ENCODE data around the gene BAZ1B. TPM values are rescaled to one million over a fixed set of nuclear protein-coding genes. Genes with fewer than 3 reads are reported as not detected.
"Not testable (repeated sequence)": the region's sequence is repeated elsewhere in the genome, so short reads cannot be mapped to it uniquely, and the experiment has no call there.

BAZ1B gene
- total RNA-seq, 1 experiment from 2014 or later: 127 TPM

GRCh38 chr7:73404860-73405259, 117.2 kb downstream of the BAZ1B start:
- H3K27me3 ChIP-seq (replicated peaks; ENCODE audit: insufficient read depth, low read depth, low read length, poor library complexity); POLR2A ChIA-PET (ENCODE audit: low non-redundant PET); H3K4me1 ChIP-seq (ENCODE audit: insufficient read depth, low read length, poor library complexity, severe bottlenecking); H3K9me3 ChIP-seq (ENCODE audit: low read depth, low read length, poor library complexity, severe bottlenecking); intact Hi-C loops (cut with micrococcal nuclease; ENCODE audit: unreplicated experiment); H3K27ac ChIP-seq (ENCODE audit: low read depth, low read length, poor library complexity, severe bottlenecking); H3K36me3 ChIP-seq (ENCODE audit: insufficient read depth, low read length, poor library complexity, severe bottlenecking); H3K4me3 ChIP-seq (ENCODE audit: low read depth, low read length, poor library complexity, severe bottlenecking); BruUV-seq (replicated peaks); CTCF ChIA-PET; DNase-seq (ENCODE audit: low spot score): not testable (repeated sequence)

- DNase-seq (ENCODE audit: low spot score); H3K36me3 ChIP-seq (ENCODE audit: insufficient read depth, low read length, poor library complexity, severe bottlenecking); H3K4me1 ChIP-seq (ENCODE audit: insufficient read depth, low read length, poor library complexity, severe bottlenecking); H3K27ac ChIP-seq (ENCODE audit: low read depth, low read length, poor library complexity, severe bottlenecking); H3K27me3 ChIP-seq (replicated peaks; ENCODE audit: insufficient read depth, low read depth, low read length, poor library complexity); H3K9me3 ChIP-seq (ENCODE audit: low read depth, low read length, poor library complexity, severe bottlenecking); CTCF ChIA-PET; H3K4me3 ChIP-seq (ENCODE audit: low read depth, low read length, poor library complexity, severe bottlenecking); BruUV-seq (replicated peaks); intact Hi-C loops (cut with micrococcal nuclease; ENCODE audit: unreplicated experiment): not testable (repeated sequence)
- POLR2A ChIA-PET (ENCODE audit: low non-redundant PET): interaction anchor here (0.7 kb wide), 1 partner anchor 9 kb away, joined by 5 read pairs; no protein-coding TSS in a partner anchor
Measured at GRCh38 chr7:73399185-73400050, 122.7 kb downstream of the BAZ1B start.

DNA sequence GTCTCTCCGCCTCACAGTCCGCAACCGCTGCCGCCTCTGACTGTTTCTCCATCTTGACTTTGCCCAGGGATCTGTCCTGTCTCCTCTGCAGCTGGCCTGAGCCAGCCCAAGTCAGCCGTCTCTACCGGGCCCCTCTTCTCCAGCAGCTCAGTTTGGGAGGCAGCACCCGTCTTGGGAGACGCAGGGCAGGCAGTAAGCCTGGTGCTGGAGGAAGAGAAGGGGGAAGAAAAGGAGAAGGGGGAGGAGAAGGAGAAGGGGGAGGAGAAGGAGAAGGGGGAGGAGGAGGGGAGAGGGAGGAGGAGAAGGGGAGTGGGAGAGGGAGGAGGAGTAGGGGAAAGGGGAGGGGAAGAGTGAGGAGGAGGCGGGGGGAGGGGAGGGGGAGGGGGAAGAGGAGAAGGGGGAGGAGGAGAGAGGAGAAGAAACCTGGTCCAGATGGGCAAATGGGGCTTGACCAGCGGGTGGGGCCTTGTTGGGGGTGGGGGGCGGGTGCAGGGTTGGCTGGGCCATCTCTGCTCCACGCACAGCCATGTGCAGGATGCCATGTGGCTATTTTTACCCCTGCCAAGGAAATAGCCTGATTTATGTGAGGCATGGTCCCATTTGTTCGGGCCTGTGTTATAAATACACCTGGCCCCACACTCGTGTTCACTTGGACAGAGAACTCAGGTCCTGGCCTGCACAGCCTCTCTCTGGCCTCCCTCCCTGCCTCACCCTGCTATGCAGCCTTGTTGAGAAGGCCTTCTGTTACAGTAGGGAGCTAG, 124.4 kb downstream of the BAZ1B start:
- Histone ChIP-seq H3K9me3 (ENCODE audit: low read depth, low read length, poor library complexity, severe bottlenecking) (no peaks in the 10 kb centered on the region), H3K27me3 (replicated peaks; ENCODE audit: insufficient read depth, low read depth, low read length, poor library complexity) (no peaks in the 10 kb centered on the region), H3K4me3 (ENCODE audit: low read depth, low read length, poor library complexity, severe bottlenecking) (no peak overlapping the region), H3K4me1 (ENCODE audit: insufficient read depth, low read length, poor library complexity, severe bottlenecking) (no peaks in the 10 kb centered on the region), H3K27ac (ENCODE audit: low read depth, low read length, poor library complexity, severe bottlenecking) (no peak overlapping the region), H3K36me3 (ENCODE audit: insufficient read depth, low read length, poor library complexity, severe bottlenecking) (no peaks in the 10 kb centered on the region)
- POLR2A ChIA-PET (ENCODE audit: low non-redundant PET): no interaction called here
- TF ChIP-seq EZH2 (IDR thresholded peaks at IDR 0.05; ENCODE audit: borderline replicate concordance, low read depth, low read length, poor library complexity, severe bottlenecking) (no peak), CTCF (conservative IDR thresholded peaks at IDR 0.05; ENCODE audit: low read depth, low read length) (no peak)
- intact Hi-C loops (cut with micrococcal nuclease; ENCODE audit: unreplicated experiment): no loop called here
- BruUV-seq (replicated peaks): no TSS peak
- CTCF ChIA-PET: no interaction called here
- no peak for DNase-seq (ENCODE audit: low spot score)

GRCh38 chr7:73395538-73396503, 126.3 kb downstream of the BAZ1B start:
- no peak overlapping the region for H3K27ac ChIP-seq (ENCODE audit: low read depth, low read length, poor library complexity, severe bottlenecking)
- no peaks in the 10 kb centered on the region for H3K27me3 ChIP-seq (replicated peaks; ENCODE audit: insufficient read depth, low read depth, low read length, poor library complexity)
- TF ChIP-seq EZH2 (IDR thresholded peaks at IDR 0.05; ENCODE audit: borderline replicate concordance, low read depth, low read length, poor library complexity, severe bottlenecking) (no peak), CTCF (conservative IDR thresholded peaks at IDR 0.05; ENCODE audit: low read depth, low read length) (no peak)
- H3K4me3 ChIP-seq (ENCODE audit: low read depth, low read length, poor library complexity, severe bottlenecking): no peak overlapping the region
- ChIA-PET POLR2A (ENCODE audit: low non-redundant PET) (no interaction called here), CTCF (no interaction called here)
- intact Hi-C loops (cut with micrococcal nuclease; ENCODE audit: unreplicated experiment): no loop called here
- H3K36me3 ChIP-seq (ENCODE audit: insufficient read depth, low read length, poor library complexity, severe bottlenecking): no peaks in the 10 kb centered on the region
- no peak for DNase-seq (ENCODE audit: low spot score)
- BruUV-seq (replicated peaks): no TSS peak
- no peaks in the 10 kb centered on the region for H3K9me3 ChIP-seq (ENCODE audit: low read depth, low read length, poor library complexity, severe bottlenecking)
- H3K4me1 ChIP-seq (ENCODE audit: insufficient read depth, low read length, poor library complexity, severe bottlenecking): no peaks in the 10 kb centered on the region

All from A673 (cell line).